ENCODE measurements around the gene CSRP3.

GRCh38 chr11:19225123-19225522 is 23.3 kb upstream of the CSRP3 start:
- TF ChIP-seq HDAC2 (IDR thresholded peaks at IDR 0.05) (no peak), POLR2A (IDR thresholded peaks at IDR 0.05; ENCODE audit: low read length) (no peak), CTCF (IDR thresholded peaks at IDR 0.05) (no peak)
